Activated CD4-positive, alpha-beta memory T cell treated with anti-CD3 and anti-CD28 coated beads, Interleukin-2, amount 10 ng/mL, durations not matched to agents 7 days and 5 days (primary cell): ENCODE results near the gene ACSL6. TPM values are rescaled to one million over a fixed set of nuclear protein-coding genes. Genes with fewer than 3 reads are reported as not detected.
A peak's percentile ranks its signal among the peaks of the same experiment; 100 is the strongest.

Experiments
- CTCF ChIA-PET: fragments of 350-600 bp; sonication (Branson Sonifier 250); formaldehyde crosslinking; loops from one replicate; lab custom pipeline; 2021; ENCODE audit warnings: antibody characterized with exemption, inconsistent platforms; lab: Charles Lee
- POLR2A ChIA-PET: fragments of 350-600 bp; sonication (Branson Sonifier 250); formaldehyde crosslinking; loops from one replicate; lab custom pipeline; 2021; ENCODE audit warnings: antibody characterized with exemption; lab: Charles Lee
- DNase-seq: peaks from one replicate; pipeline ENCODE4 v3.0.0-alpha.2; 2020
- H3K27ac Mint-ChIP-seq: one replicate; pipeline ENCODE4 v1.8.0; 2021; ENCODE audit warnings: mild to moderate bottlenecking, mixed read lengths
- H3K27me3 Mint-ChIP-seq: one replicate; pipeline ENCODE4 v1.8.0; 2021; ENCODE audit warnings: mixed read lengths
- H3K36me3 Mint-ChIP-seq: one replicate; pipeline ENCODE4 v1.8.0; 2021; ENCODE audit warnings: low read depth, mixed read lengths
- H3K4me1 Mint-ChIP-seq: one replicate; pipeline ENCODE4 v1.8.0; 2021; ENCODE audit warnings: mixed read lengths
- H3K4me3 Mint-ChIP-seq: one replicate; pipeline ENCODE4 v1.8.0; 2021; ENCODE audit warnings: mild to moderate bottlenecking, mixed read lengths
- H3K9me3 Mint-ChIP-seq: one replicate; pipeline ENCODE4 v1.8.0; 2021; ENCODE audit warnings: mixed read lengths
- total RNA-seq, 2 experiments: library from RNA; stranded (reverse); gene quantifications; one replicate each; pipeline ENCODE4 v1.2.3, GENCODE V29; 2021

The ACSL6 gene
- total RNA-seq, 2 experiments from 2014 or later = 10.6 to 11.5 TPM

GRCh38 chr5:132001647-132002561, 9.6 kb downstream of the ACSL6 start:
- Mint-ChIP-seq H3K36me3 (no peaks in the 10 kb centered on the region), H3K4me1 (peaks cover 42% of the 10 kb centered on the region), H3K9me3 (no peaks in the 10 kb centered on the region), H3K4me3 (no peak overlapping the region), H3K27ac (no peak overlapping the region), H3K27me3 (peaks cover 5% of the 10 kb centered on the region)
- DNase-seq = no peak
- ChIA-PET CTCF (interaction anchor here (0.6 to 2.6 kb wide), 7 partner anchors 18 to 413 kb away, joined by 3 to 12 read pairs (median 7); no protein-coding TSS in a partner anchor), POLR2A (interaction anchor here (0.9 to 1.6 kb wide), 5 partner anchors 12 to 205 kb away, joined by 3 to 7 read pairs (median 4); partner anchors contain the start of gene FNIP1)

- DNase-seq = peak; percentile 74
- Mint-ChIP-seq H3K27me3 (peaks cover 5% of the 10 kb centered on the region), H3K36me3 (no peaks in the 10 kb centered on the region), H3K27ac (peak overlapping the region; percentile 16), H3K4me3 (no peak overlapping the region), H3K4me1 (peaks cover 48% of the 10 kb centered on the region), H3K9me3 (no peaks in the 10 kb centered on the region)
- ChIA-PET POLR2A (interaction anchor here (0.9 to 1.6 kb wide), 7 partner anchors 13 to 406 kb away, joined by 3 to 7 read pairs (median 3); partner anchors contain the start of gene FNIP1), CTCF (interaction anchor here (1.0 to 2.6 kb wide), 7 partner anchors 19 to 412 kb away, joined by 3 to 12 read pairs (median 7); no protein-coding TSS in a partner anchor)
Measured at GRCh38 chr5:132000677-132001453, 10.6 kb downstream of the ACSL6 start.

GRCh38 chr5:132000241-132000490, 11.3 kb downstream of the ACSL6 start:
- H3K4me3 Mint-ChIP-seq = no peak overlapping the region
- H3K9me3 Mint-ChIP-seq = no peaks in the 10 kb centered on the region
- POLR2A ChIA-PET = interaction anchor here (1.1 to 1.6 kb wide), 2 partner anchors 63 to 405 kb away, joined by 3 to 7 read pairs; no protein-coding TSS in a partner anchor
- H3K4me1 Mint-ChIP-seq = peaks cover 48% of the 10 kb centered on the region
- H3K27me3 Mint-ChIP-seq = peaks cover 5% of the 10 kb centered on the region
- DNase-seq = no peak
- no peak overlapping the region for H3K27ac Mint-ChIP-seq
- H3K36me3 Mint-ChIP-seq = no peaks in the 10 kb centered on the region
- CTCF ChIA-PET = interaction anchor here (1.0 to 2.6 kb wide), 4 partner anchors 7 to 411 kb away, joined by 3 to 13 read pairs (median 10); no protein-coding TSS in a partner anchor

DNA sequence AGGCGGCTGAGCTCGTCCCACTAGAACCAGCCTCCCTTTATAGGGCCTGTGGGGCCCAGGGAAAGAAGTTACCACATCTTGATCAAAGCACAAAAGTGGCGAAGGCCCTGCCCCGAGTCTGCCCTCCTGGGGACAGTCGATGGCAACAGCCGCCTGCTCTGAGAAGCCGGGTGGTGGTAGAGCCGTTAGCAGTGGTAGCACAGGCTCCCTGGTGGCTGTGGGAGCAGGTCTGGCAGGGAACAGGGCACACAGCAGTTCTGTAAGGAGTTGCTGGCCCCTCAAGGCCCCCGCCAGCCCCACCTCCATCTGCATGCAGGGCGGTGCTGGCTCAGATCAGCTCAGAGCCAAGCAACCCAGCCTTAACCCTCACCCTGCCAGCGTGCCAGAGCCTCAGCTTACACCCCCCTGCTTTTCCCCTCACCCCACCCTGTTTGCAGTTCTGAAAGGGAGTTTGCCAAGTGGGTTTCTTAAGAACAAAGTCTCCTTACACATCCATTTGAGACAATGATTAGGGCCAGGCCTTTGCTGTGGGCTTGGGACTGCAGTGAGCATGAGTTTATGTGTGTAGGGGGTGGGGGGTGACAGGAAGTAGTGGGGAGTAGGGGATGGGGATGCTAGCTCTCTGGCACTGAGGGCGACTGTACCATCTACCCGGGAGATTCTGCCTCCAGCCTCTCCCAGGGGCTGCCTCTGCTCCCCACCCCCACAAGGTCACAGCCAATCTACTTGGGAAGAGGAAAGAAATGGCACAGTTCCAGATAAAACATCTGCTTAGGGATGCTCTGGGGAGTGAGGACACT, 11.8 kb downstream of the ACSL6 start:
- no peak for DNase-seq
- peaks cover 5% of the 10 kb centered on the region for H3K27me3 Mint-ChIP-seq
- H3K27ac Mint-ChIP-seq = no peak overlapping the region
- H3K9me3 Mint-ChIP-seq = no peaks in the 10 kb centered on the region
- no peak overlapping the region for H3K4me3 Mint-ChIP-seq
- peaks cover 48% of the 10 kb centered on the region for H3K4me1 Mint-ChIP-seq
- ChIA-PET POLR2A (no interaction called here), CTCF (interaction anchor here (0.6 to 2.6 kb wide), 5 partner anchors 8 to 437 kb away, joined by 3 to 13 read pairs (median 8); no protein-coding TSS in a partner anchor)
- H3K36me3 Mint-ChIP-seq = no peaks in the 10 kb centered on the region

GRCh38 chr5:131999041-131999440, 12.4 kb downstream of the ACSL6 start:
- H3K36me3 Mint-ChIP-seq = no peaks in the 10 kb centered on the region
- no peak overlapping the region for H3K4me3 Mint-ChIP-seq
- CTCF ChIA-PET = interaction anchor here (0.6 to 2.2 kb wide), 3 partner anchors 9 to 436 kb away, joined by 3 to 13 read pairs (median 3); no protein-coding TSS in a partner anchor
- H3K4me1 Mint-ChIP-seq = peaks cover 48% of the 10 kb centered on the region
- no peaks in the 10 kb centered on the region for H3K9me3 Mint-ChIP-seq
- no peak overlapping the region for H3K27ac Mint-ChIP-seq
- POLR2A ChIA-PET = no interaction called here
- DNase-seq = no peak
- peaks cover 5% of the 10 kb centered on the region for H3K27me3 Mint-ChIP-seq

DNA sequence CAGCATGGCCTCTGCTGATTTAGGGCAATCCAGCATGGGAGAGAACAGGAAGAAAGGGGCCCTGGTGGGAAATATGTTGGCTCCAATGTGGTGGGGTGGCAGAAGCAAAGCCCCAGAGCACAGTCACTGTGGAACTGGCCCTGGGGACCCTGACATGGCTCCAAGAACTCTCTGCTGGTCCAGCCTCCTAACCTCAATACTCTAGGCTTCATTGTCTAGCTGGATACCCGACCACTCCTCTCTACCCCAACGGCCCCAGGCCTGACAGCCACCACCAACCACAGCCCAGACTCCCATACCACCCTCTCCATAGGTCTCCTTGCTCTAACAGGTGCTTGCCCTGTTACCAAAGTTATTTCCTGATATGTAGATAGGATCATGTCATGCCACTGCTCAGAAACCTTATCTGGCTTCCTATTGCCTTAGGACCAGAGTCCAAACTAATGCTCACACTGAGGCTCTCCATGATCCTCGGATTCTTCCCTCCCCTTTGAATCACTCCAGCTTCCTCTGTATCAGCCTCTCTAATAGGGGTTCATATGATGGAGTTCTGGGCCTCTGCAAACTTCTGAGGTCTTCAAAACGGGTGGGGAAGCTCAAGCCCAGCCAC, 12.9 kb downstream of the ACSL6 start:
- DNase-seq = no peak
- H3K27me3 Mint-ChIP-seq = peaks cover 5% of the 10 kb centered on the region
- no peaks in the 10 kb centered on the region for H3K36me3 Mint-ChIP-seq
- ChIA-PET CTCF (interaction anchor here (0.6 to 2.2 kb wide), 3 partner anchors 9 to 436 kb away, joined by 3 to 13 read pairs (median 3); no protein-coding TSS in a partner anchor), POLR2A (no interaction called here)
- no peaks in the 10 kb centered on the region for H3K9me3 Mint-ChIP-seq
- peaks cover 48% of the 10 kb centered on the region for H3K4me1 Mint-ChIP-seq
- no peak overlapping the region for H3K27ac Mint-ChIP-seq
- H3K4me3 Mint-ChIP-seq = no peak overlapping the region

- peaks cover 47% of the 10 kb centered on the region for H3K4me1 Mint-ChIP-seq
- no peak overlapping the region for H3K4me3 Mint-ChIP-seq
- H3K27ac Mint-ChIP-seq = no peak overlapping the region
- no peaks in the 10 kb centered on the region for H3K36me3 Mint-ChIP-seq
- CTCF ChIA-PET = interaction anchor here (2.2 kb wide), 1 partner anchor 10 kb away, joined by 13 read pairs; no protein-coding TSS in a partner anchor
- POLR2A ChIA-PET = no interaction called here
- no peak for DNase-seq
- H3K9me3 Mint-ChIP-seq = no peaks in the 10 kb centered on the region
- peaks cover 4% of the 10 kb centered on the region for H3K27me3 Mint-ChIP-seq
Measured at GRCh38 chr5:131997727-131998117, 13.7 kb downstream of the ACSL6 start.

- no peak for DNase-seq
- peaks cover 42% of the 10 kb centered on the region for H3K4me1 Mint-ChIP-seq
- no peaks in the 10 kb centered on the region for H3K27me3 Mint-ChIP-seq
- H3K36me3 Mint-ChIP-seq = no peaks in the 10 kb centered on the region
- H3K4me3 Mint-ChIP-seq = no peak overlapping the region
- H3K9me3 Mint-ChIP-seq = no peaks in the 10 kb centered on the region
- no peak overlapping the region for H3K27ac Mint-ChIP-seq
- POLR2A ChIA-PET = interaction anchor here (0.8 to 0.9 kb wide), 2 partner anchors 9 to 27 kb away, joined by 3 read pairs; no protein-coding TSS in a partner anchor
- CTCF ChIA-PET = interaction anchor here (1.3 to 2.0 kb wide), 2 partner anchors 9 to 66 kb away, joined by 8 to 14 read pairs; no protein-coding TSS in a partner anchor
Measured at GRCh38 chr5:131997026-131997726, 14.3 kb downstream of the ACSL6 start.

DNA sequence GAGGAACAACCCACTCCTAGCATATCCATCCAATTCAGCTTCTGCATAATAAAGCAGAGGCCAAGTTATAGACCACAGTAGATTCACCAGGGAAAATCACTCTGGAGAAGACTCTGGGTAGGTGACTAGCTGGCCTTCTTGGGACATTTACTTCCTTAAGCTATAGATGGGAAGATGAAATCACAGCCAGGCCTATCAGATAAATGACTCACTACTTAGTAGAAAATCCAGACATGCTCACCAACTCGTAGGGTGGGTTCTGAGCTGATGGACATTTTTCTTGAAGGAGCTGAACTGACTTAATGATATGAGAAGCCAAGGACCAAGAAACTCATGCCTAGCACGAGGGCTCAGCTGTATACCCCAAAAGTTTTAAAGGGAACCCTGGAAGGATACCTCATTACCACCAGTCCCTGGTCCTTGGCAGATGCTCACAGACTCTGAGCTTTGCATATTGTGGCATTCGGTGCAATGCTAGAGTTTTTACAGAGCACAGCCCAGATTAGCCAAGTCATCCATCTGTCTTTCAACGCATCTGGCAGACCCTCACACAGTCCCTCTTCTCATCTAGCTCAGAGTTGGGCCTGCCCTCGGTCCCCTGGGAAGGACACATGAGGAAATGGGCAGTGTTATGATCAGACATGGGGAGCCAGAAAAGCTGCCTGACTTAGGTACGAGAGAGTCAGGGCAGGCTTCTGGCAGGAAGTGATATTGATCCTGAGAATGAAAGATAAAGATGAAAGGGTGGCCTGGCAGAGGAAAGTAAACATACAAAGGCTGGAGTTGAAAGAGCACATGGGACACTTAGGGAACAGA, 15.0 kb downstream of the ACSL6 start:
- ChIA-PET CTCF (interaction anchor here (1.3 to 2.0 kb wide), 3 partner anchors 10 to 407 kb away, joined by 5 to 14 read pairs (median 8); no protein-coding TSS in a partner anchor), POLR2A (interaction anchor here (0.8 to 0.9 kb wide), 2 partner anchors 9 to 27 kb away, joined by 3 read pairs; no protein-coding TSS in a partner anchor)
- H3K36me3 Mint-ChIP-seq = no peaks in the 10 kb centered on the region
- H3K9me3 Mint-ChIP-seq = no peaks in the 10 kb centered on the region
- no peaks in the 10 kb centered on the region for H3K27me3 Mint-ChIP-seq
- peaks cover 34% of the 10 kb centered on the region for H3K4me1 Mint-ChIP-seq
- no peak for DNase-seq
- no peak overlapping the region for H3K4me3 Mint-ChIP-seq
- H3K27ac Mint-ChIP-seq = no peak overlapping the region

DNA sequence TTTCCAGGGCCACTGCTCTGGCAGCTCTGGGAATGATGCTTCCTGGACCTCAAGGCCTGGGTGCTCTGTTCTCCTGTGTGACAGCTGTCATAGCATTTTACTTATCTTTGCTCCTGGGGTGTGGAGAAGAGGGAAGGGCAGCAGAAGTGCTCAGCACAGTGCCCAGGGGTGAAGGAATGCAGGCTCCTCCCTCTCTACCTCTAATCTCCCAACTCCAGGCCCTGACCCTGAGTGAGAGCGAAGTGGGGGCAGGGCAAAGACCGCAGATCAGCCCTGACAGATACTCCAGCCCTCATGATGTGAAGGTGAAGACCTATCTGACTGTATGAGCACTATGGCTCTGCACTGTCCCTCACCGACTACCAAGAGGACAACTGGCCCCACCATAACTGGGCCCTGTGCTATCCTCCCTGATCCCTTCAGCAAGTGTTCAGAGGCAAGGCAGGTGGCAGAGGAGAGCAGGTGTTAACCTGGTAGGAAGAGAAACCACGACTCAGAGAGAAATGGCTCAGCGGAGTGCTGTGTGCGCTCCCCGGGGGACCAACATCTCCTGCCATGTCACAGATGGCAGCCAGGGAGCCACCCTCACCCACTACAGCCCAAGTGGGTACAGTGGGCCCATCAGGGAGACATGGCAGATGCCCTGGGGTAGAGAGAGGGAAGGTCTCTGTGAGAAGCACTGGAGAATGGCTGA, 16.8 kb downstream of the ACSL6 start:
- Mint-ChIP-seq H3K36me3 (no peaks in the 10 kb centered on the region), H3K27ac (no peak overlapping the region), H3K27me3 (no peaks in the 10 kb centered on the region), H3K9me3 (no peaks in the 10 kb centered on the region), H3K4me1 (peaks cover 17% of the 10 kb centered on the region), H3K4me3 (no peak overlapping the region)
- DNase-seq = no peak
- POLR2A ChIA-PET = no interaction called here
- CTCF ChIA-PET = no interaction called here
